ENCODE data around the gene GJB2.

GJB2 gene

GRCh38 chr13:20192836-20193161, at the start of gene GJB2:
Gene GJB2 (minus strand): TSS chr13:20192938. CDS start chr13:20189581, 3,357 bp downstream.
- no peak for FAIRE-seq
- no peak for DNase-seq (ENCODE audit: low spot score)

- DNase-seq (ENCODE audit: low spot score) (no peak), FAIRE-seq (no peak)
Measured at GRCh38 chr13:20241593-20241992, 48.9 kb upstream of the GJB2 start.

GRCh38 chr13:20239748-20240147, 47.0 kb upstream of the GJB2 start:
- FAIRE-seq (no peak), DNase-seq (ENCODE audit: low spot score) (no peak)

DNA sequence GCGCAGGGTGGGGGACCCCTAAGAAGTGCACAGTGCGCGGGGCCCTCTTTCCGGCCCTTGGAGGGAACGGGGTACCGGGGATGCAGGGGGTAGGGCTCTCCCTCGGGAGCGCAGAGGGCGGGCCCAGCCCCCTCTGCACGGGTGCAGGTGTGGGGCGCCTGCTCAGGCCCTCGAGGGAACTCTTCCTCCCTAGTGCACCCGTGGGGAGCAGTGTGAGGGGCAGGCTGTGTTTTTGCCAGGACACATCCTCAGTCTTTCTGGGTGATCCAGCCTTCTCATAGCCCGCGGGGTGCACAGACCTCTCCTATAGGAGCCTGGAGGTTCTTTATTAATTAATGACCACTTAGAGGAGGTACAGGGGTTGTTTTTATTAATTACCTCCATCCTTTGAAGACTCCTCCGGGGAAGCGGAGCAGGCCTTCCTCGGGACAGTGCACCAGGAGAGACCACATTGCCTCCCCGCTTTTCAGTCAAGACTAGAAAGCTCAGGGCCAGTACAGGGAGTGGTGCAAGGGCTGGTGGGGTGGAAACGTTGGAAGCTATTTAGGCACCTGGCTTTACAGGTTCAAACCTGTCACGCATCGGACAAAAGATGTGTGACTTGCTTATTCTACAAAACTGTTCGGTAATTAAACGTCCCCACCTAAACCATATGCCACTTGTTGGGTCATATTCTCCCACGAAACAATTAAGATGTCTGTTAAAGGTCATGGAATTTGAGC, 40.0 kb upstream of the GJB2 start:
- FAIRE-seq (no peak), DNase-seq (ENCODE audit: low spot score) (no peak)

DNA sequence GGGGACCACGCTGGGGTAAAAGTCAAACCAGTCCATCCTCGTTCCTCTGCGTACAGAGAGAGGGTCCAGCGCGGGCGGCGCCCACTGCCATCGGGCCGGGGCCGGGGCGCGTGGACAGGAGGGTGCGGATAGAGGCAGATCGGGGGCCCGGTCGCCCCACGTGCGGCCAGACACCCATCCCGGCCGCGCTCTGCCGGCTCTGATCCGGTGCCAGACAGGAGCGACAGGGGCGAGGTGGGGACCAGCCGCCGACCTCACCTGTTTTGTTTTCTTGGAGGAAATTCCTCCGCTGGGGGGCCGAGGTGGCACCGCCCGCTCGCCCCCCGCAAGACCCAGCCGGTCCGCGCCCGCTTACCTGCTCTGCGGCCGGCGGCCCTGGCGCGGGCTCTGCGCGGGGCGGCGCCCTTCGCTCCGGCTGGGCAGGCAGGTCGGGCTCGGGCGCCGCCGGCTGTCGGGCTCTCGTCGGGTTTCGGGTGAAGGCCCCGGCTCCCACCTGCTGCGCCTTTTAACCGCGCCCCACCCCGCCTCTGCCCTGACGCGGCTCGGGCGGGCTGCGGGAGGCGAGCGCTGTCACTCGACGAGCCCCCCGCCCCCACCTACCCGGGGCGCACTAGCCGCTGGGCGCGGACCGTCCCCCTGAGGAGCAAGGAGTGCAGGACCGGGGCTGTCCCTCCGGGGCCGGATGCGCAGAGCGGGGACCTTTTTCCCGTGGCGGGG, 39.3 kb upstream of the GJB2 start, which contains the start of gene GJB6:
GJB6 (minus strand) TSS at position 481 of the 717 bp plus-strand sequence. CDS start 8,839 bp downstream, outside the sequence.
- DNase-seq (ENCODE audit: low spot score) (no peak), FAIRE-seq (no peak)

- FAIRE-seq (no peak), DNase-seq (ENCODE audit: low spot score) (no peak)
Measured at GRCh38 chr13:20230913-20231838, 38.4 kb upstream of the GJB2 start.

GRCh38 chr13:20227730-20228129, 35.0 kb upstream of the GJB2 start:
- DNase-seq (ENCODE audit: low spot score), result no peak
- FAIRE-seq, result no peak

DNA sequence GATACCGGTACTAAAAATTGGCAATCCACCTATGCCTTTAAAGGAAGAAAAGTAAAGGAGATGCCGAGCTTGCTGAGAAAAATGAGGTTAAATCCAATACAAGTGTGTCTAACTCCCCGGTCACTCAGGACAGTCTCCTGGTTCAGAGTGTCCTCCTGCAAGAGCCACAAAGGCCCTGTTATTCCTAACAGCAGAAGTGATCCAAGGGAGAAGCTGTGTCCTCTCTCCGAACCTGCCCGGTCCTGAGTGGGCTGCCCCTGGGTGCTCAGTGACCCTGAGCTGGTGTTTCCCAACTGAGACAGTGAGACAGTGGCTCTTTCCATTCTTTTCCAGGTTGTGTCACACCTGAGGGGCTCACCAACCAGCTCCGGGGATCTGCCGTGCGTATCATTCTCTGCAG, 34.5 kb upstream of the GJB2 start:
- DNase-seq (ENCODE audit: low spot score) (no peak), FAIRE-seq (no peak)

- FAIRE-seq, result no peak
Measured at GRCh38 chr13:20222553-20222952, 29.8 kb upstream of the GJB2 start.

GRCh38 chr13:20221772-20222171, 29.0 kb upstream of the GJB2 start:
- FAIRE-seq, result no peak
- DNase-seq (ENCODE audit: low spot score), result no peak

More at GRCh38 chr13:20222553-20222952, 29.8 kb upstream of the GJB2 start:
- no peak for DNase-seq (ENCODE audit: low spot score)

DNA sequence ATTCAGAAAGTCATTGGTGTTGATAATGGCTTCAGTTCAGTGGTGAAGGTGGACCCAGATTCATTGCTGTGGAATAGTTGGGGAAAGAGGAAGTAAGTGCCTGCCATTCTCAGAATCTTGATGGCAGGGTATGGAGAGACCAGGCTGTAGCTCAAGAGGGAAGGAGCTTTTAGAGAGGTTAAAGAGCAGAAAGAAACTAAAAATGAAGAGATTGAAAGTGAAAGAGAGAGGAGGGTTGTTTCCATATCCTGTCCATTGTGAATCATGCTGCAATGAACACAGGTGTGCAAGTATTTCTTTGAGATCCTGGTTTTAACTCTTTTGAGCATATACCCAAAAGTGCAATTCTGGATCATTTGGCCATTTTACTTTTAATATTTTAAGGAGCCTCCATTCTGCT, 26.8 kb upstream of the GJB2 start:
- no peak for DNase-seq (ENCODE audit: low spot score)

GRCh38 chr13:20217168-20217567, 24.4 kb upstream of the GJB2 start:
- no peak for DNase-seq (ENCODE audit: low spot score)
- FAIRE-seq, result no peak

More for the DNA sequence above, 26.8 kb upstream of the GJB2 start:
- FAIRE-seq, result no peak

DNA sequence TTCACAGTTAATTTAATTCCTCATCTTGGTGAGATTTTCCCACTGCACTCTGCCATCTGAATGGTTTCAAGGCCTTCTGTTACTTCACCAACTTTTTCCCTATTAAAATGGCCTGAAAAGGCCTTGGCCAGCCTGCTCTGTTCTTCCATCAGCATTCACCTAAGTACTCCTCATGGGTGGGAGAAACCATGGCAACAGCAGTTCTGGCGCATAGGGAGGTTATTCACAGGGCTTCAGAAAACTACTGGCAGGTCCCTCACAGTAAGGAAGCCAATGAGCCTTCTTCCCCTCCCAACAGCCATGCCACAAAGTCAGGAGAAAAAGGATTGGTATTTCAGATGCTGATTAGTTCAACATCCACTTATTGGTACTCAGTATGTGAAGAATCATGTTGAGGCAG, 17.2 kb upstream of the GJB2 start:
- DNase-seq (ENCODE audit: low spot score) (no peak), FAIRE-seq (no peak)

- DNase-seq (ENCODE audit: low spot score), result no peak
- no peak for FAIRE-seq
Measured at GRCh38 chr13:20206698-20207235, 14.0 kb upstream of the GJB2 start.

DNA sequence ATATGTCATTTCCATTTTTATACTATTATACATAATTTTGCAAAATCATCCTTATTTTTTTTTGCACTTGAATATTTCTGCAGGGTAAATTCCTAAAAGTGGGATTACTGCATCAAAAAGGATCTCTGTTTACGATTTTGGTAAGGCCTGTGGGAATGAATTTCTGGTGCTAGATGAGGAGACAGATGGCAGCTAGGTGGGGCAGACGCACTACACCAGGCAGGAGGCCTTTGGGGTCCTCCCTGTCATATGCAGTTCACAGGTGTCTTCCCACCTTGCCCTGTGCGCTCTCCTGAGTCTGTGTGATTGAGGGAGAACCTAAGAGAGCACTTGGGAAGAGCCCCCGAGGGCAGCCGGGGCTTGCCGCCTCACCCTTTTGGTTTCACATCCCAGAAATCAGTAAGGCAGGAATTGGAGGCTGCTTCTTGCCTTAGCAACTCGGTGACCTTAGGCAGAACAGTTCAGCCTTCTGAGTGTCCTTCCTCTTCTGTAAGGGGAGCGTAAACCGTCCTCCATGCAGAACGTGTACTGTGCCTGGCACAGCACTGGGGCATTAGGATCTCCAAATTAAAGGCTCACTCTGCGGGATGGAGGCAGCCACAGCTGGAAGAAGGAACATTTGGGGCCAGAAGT, 13.4 kb upstream of the GJB2 start:
- DNase-seq (ENCODE audit: low spot score), result no peak
- no peak for FAIRE-seq

GRCh38 chr13:20198781-20199180, 6.0 kb upstream of the GJB2 start:
- FAIRE-seq, result no peak
- DNase-seq (ENCODE audit: low spot score), result no peak

- no peak for FAIRE-seq
- peak; percentile 45 for DNase-seq (ENCODE audit: low spot score)
Measured at GRCh38 chr13:20197361-20197834, 4.7 kb upstream of the GJB2 start.

DNA sequence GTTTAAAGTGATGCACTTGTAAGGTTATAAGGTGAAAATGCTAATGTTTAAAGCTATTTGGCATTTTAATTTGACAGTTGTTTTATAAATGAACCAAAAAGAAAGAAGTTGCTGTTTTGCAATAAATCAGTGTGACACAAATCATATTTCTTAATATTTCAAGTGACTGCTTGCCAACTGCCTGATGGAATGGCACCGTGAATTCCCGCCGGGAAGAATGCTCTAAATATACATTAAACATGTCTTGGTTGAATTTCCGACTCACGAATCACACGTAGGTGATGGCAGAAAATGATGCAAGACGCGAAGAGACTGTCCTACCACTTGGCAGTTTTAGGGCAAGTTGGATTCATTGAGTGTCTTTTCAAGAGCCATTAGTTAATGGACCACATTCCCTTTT, 3.1 kb upstream of the GJB2 start:
- FAIRE-seq (no peak), DNase-seq (ENCODE audit: low spot score) (no peak)

DNA sequence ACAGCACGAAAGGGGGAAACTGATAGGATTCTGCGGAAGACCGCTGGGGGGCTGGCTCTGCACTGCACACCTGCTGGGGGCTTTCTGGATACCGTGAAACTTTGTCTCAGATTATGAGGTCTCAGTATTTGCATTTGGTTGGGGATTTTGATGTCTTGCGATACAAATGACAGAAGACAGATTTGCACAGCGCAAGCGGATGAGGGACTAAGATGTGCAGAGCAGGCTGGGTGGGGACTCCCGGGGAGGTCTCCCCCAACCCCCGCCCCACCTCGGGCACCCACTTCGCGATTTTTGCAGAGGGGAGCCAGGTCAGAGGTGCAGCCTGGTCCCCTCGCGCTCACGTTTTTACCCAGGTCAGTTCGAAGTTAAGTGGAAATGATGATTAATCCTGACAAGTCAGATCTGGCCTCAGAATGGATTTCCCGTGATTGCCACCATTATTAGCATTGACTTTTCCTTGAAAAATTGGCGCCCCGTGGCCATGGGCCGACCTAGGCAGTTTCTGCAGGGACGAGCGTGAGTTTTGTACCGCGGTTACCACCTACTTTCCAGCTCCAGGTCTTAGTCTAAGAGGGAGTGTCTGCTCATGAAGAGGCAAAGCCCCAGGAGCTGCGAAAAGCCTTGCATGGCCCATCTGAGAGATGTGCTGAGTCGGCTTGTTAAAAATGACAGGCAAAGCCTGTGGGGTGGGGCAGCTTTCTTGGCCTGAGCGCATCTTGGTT, 1.3 kb upstream of the GJB2 start:
- FAIRE-seq, result no peak
- no peak for DNase-seq (ENCODE audit: low spot score)

- no peak for DNase-seq (ENCODE audit: low spot score)
- no peak for FAIRE-seq
Measured at GRCh38 chr13:20193162-20193906, 596 bp upstream of the GJB2 start.

Measured in urothelium cell line (cell line).